IPS-18c (cell line): ENCODE results near the gene KCNJ10.

Experiments
- H3K4me3 ChIP-seq: 2 replicates; pipeline ENCODE4 v1.7.0; 2013; ENCODE audit warnings: low read depth, mild to moderate bottlenecking, low read length, moderate library complexity; ENCODE audit not compliant: insufficient read depth
- H3K9me3 ChIP-seq: one replicate; pipeline ENCODE4 v1.6.1; 2013; ENCODE audit warnings: mild to moderate bottlenecking, low read length, moderate library complexity; ENCODE audit not compliant: control insufficient read depth, insufficient read depth

KCNJ10 gene

GRCh38 chr1:159951016-159951415, 118.9 kb downstream of the KCNJ10 start:
- Histone ChIP-seq H3K9me3 (no peaks in the 10 kb centered on the region), H3K4me3 (no peak overlapping the region)

- Histone ChIP-seq H3K9me3 (no peaks in the 10 kb centered on the region), H3K4me3 (no peak overlapping the region)
These were observed 120.0 kb downstream of the KCNJ10 start for GRCh38 chr1:159949981-159950381.

DNA sequence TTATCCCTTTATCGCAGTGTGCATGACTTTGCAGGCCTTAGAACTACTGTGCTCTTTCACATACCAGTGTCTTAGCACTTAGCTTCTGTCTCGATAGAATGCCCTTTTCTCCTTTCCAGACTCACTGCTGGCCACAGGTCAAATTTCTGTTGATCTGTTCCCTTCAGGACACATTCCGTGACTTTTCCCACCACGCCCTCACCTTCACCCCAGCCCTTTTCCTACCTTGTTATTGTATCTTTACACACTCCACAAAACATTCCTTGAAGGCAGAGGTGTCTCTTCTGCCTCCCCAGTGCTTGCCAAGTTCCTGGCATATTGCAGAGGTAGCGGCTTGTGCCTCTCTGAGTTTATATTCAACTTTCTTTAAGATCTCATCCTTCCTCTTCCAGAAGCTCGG, 120.8 kb downstream of the KCNJ10 start:
- no peak overlapping the region for H3K4me3 ChIP-seq
- H3K9me3 ChIP-seq: no peaks in the 10 kb centered on the region
